ENCODE data around the gene PAX5. TPM values are rescaled to one million over a fixed set of nuclear protein-coding genes. Genes with fewer than 3 reads are reported as not detected.

The PAX5 gene
- total RNA-seq, 1 experiment from 2014 or later: 0.39 TPM

- no CpG with 5 or more reads among the region's 4 CpGs for WGBS (ENCODE audit: extremely low coverage, insufficient read length, low lambda C conversion rate)
Measured at GRCh38 chr9:36876056-36876455, 158.0 kb downstream of the PAX5 start.

More at GRCh38 chr9:36876056-36876455, 158.0 kb downstream of the PAX5 start:
- Mint-ChIP-seq H3K27ac (no peak overlapping the region), H3K36me3 (ENCODE audit: insufficient read depth in 1 of 3, low read depth in 3 of 3) (peaks cover 0 to 7% (median 3%) of the 10 kb centered on the region in 3 experiments; a peak in 4 of 7 replicates), H3K4me3 (no peak overlapping the region), H3K9me3 (peaks cover 7 to 11% of the 10 kb centered on the region in 2 experiments), H3K4me1 (peaks cover 0 to 2% of the 10 kb centered on the region in 2 experiments; a peak in 1 of 4 replicates), H3K27me3 (ENCODE audit: low read depth) (peaks cover 24% of the 10 kb centered on the region)
- H2BK12ac ChIP-seq (ENCODE audit: insufficient read length, low read depth, low read length): no peak overlapping the region
- no peak overlapping the region for H3K18ac ChIP-seq (ENCODE audit: insufficient read length, low read depth, low read length)
- no peaks in the 10 kb centered on the region for H3K23me2 ChIP-seq (ENCODE audit: insufficient read length, low read depth, low read length, poor library complexity, severe bottlenecking)
- no peak overlapping the region for H3T11ph ChIP-seq (ENCODE audit: low read length)
- H3K27me3 ChIP-seq (ENCODE audit: insufficient read depth, low read length): peaks cover 2% of the 10 kb centered on the region; the same call in 1 of the 2 replicates
- TF ChIP-seq, protein P1, sequence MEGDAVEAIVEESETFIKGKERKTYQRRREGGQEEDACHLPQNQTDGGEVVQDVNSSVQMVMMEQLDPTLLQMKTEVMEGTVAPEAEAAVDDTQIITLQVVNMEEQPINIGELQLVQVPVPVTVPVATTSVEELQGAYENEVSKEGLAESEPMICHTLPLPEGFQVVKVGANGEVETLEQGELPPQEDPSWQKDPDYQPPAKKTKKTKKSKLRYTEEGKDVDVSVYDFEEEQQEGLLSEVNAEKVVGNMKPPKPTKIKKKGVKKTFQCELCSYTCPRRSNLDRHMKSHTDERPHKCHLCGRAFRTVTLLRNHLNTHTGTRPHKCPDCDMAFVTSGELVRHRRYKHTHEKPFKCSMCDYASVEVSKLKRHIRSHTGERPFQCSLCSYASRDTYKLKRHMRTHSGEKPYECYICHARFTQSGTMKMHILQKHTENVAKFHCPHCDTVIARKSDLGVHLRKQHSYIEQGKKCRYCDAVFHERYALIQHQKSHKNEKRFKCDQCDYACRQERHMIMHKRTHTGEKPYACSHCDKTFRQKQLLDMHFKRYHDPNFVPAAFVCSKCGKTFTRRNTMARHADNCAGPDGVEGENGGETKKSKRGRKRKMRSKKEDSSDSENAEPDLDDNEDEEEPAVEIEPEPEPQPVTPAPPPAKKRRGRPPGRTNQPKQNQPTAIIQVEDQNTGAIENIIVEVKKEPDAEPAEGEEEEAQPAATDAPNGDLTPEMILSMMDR (conservative IDR thresholded peaks at IDR 0.05): no peak
- H2BK120ac ChIP-seq (ENCODE audit: low read depth, low read length, poor library complexity, severe bottlenecking): no peak overlapping the region
- no peak overlapping the region for H3K4me2 ChIP-seq (ENCODE audit: insufficient read depth, insufficient read length, low read length)
- H3K79me1 ChIP-seq (ENCODE audit: insufficient read depth, low read depth, low read length, poor library complexity, severe bottlenecking): no peaks in the 10 kb centered on the region
- no peak for DNase-seq
- no peak overlapping the region for H2BK20ac ChIP-seq (ENCODE audit: low read depth, low read length, poor library complexity, severe bottlenecking)
- no peak overlapping the region for H2AK5ac ChIP-seq (ENCODE audit: insufficient read length, low read length)
- no peak overlapping the region for H3K4ac ChIP-seq (ENCODE audit: low read depth, low read length)
- H3K23ac ChIP-seq (ENCODE audit: insufficient read length, low read depth, low read length): no peak overlapping the region
- H3K79me2 ChIP-seq (ENCODE audit: insufficient read depth, low read length): no peaks in the 10 kb centered on the region
- no peak overlapping the region for H3K14ac ChIP-seq (ENCODE audit: insufficient read depth, low read length)
- H4K5ac ChIP-seq (ENCODE audit: insufficient read length, low read depth, low read length): no peak overlapping the region
- no peaks in the 10 kb centered on the region for H3K4me1 ChIP-seq (ENCODE audit: insufficient read depth, low read length)
- H3K9ac ChIP-seq (ENCODE audit: extremely low read depth, insufficient read length, low read length): no peak overlapping the region
- H4K8ac ChIP-seq (replicated peaks; ENCODE audit: insufficient read length, low read depth, low read length): no peak overlapping the region
- no peak overlapping the region for H4K91ac ChIP-seq (ENCODE audit: insufficient read length, low read depth, low read length)
- H2BK5ac ChIP-seq (ENCODE audit: insufficient read length, low read length): no peak overlapping the region
- no peak overlapping the region for H2AFZ ChIP-seq (ENCODE audit: low read length)
- H3K56ac ChIP-seq (ENCODE audit: insufficient read length, low read depth, low read length): no peak overlapping the region
- H2BK15ac ChIP-seq (ENCODE audit: low read depth, low read length): no peak overlapping the region
- H3K27ac ChIP-seq (ENCODE audit: insufficient read length, low read depth, low read length): no peak overlapping the region
- H4K20me1 ChIP-seq (ENCODE audit: control insufficient read depth, insufficient read depth, insufficient read length): no peaks in the 10 kb centered on the region
- peaks cover 5% of the 10 kb centered on the region for H3K9me3 ChIP-seq (ENCODE audit: control insufficient read depth, low read depth, low read length)
